SU-DHL-6 (cell line): ENCODE results near the gene PSTPIP1.

Experiments used
- H2AFZ ChIP-seq: fragments of 200-600 bp; sonication (generic); 2 replicates; pipeline ENCODE4 v1.6.1; 2014; ENCODE audit warnings: low read depth, mild to moderate bottlenecking, moderate library complexity, mixed read lengths, antibody characterized with exemption, low read length; ENCODE audit not compliant: severe bottlenecking
- H3F3A ChIP-seq: fragments of 200-600 bp; shearing (Covaris generic); 2 replicates; pipeline ENCODE4 v1.6.0; 2016; ENCODE audit warnings: antibody characterized with exemption, mild to moderate bottlenecking; ENCODE audit not compliant: insufficient read depth
- H3K27ac ChIP-seq: fragments of 200-600 bp; sonication (generic); 2 replicates; pipeline ENCODE4 v1.5.1; 2016; ENCODE audit warnings: low read depth, mild to moderate bottlenecking, low read length, moderate library complexity, mixed read lengths
- H3K27me3 ChIP-seq: fragments of 200-600 bp; sonication (generic), shearing (Covaris generic); 2 replicates; pipeline ENCODE4 v1.6.0; 2014; ENCODE audit warnings: mild to moderate bottlenecking, low read length
- H3K36me3 ChIP-seq: fragments of 200-600 bp; sonication (generic); 2 replicates; pipeline ENCODE4 v1.6.1; 2014; ENCODE audit warnings: mild to moderate bottlenecking, low read length, mixed read lengths
- H3K4me2 ChIP-seq: fragments of 300-600, 200-600 bp; shearing (Covaris generic), sonication (generic); 2 replicates; pipeline ENCODE4 v1.6.0; 2014; ENCODE audit warnings: low read length, low read depth, mild to moderate bottlenecking; ENCODE audit not compliant: poor library complexity, severe bottlenecking
- H3K4me3 ChIP-seq: fragments of 200-600 bp; sonication (generic); 2 replicates; pipeline ENCODE4 v1.5.1; 2014; ENCODE audit warnings: antibody characterized with exemption, low read length, mild to moderate bottlenecking, mixed read lengths; ENCODE audit not compliant: insufficient read depth, poor library complexity, severe bottlenecking
- H3K79me2 ChIP-seq: fragments of 200-600 bp; sonication (generic); 2 replicates; pipeline ENCODE4 v1.6.1; 2014; ENCODE audit warnings: mild to moderate bottlenecking, low read length, moderate library complexity; ENCODE audit not compliant: insufficient read depth
- H3K9ac ChIP-seq: fragments of 200-600 bp; sonication (generic); 2 replicates; pipeline ENCODE4 v1.7.0; 2014; ENCODE audit warnings: mild to moderate bottlenecking, low read length
- H3K9me2 ChIP-seq: fragments of 200-600 bp; sonication (generic); replicated peaks from 2 replicates; pipeline ENCODE4 v1.6.1; 2014; ENCODE audit warnings: low read length; ENCODE audit not compliant: insufficient read depth
- H3K9me3 ChIP-seq: fragments of 200-600 bp; sonication (generic); 2 replicates; pipeline ENCODE4 v1.6.1; 2014; ENCODE audit warnings: low read length, mixed read lengths; ENCODE audit not compliant: insufficient read depth
- H4K20me1 ChIP-seq: fragments of 200-600 bp; sonication (generic); 2 replicates; pipeline ENCODE4 v1.6.1; 2014; ENCODE audit warnings: low read depth, mild to moderate bottlenecking, antibody characterized with exemption, low read length, moderate library complexity, mixed read lengths
- CTCF ChIP-seq: fragments of 200-600 bp; sonication (generic); IDR thresholded peaks from one replicate; pipeline ENCODE4 v1.5.1; 2017; ENCODE audit warnings: antibody characterized with exemption, mild to moderate bottlenecking, low read length, moderate library complexity; ENCODE audit not compliant: insufficient read depth, poor library complexity, severe bottlenecking
- EZH2phosphoT487 ChIP-seq: fragments of 200-600 bp; sonication (generic), shearing (Covaris generic); conservative IDR thresholded peaks from 2 replicates; pipeline ENCODE4 v1.6.1; 2018; ENCODE audit warnings: mild to moderate bottlenecking, antibody characterized with exemption, low read length, moderate library complexity, mixed read lengths

PSTPIP1 gene

GRCh38 chr15:76967067-76967466 is 27.9 kb upstream of the PSTPIP1 start:
- Histone ChIP-seq H3K9me2 (no peaks in the 10 kb centered on the region), H3K4me2 (no peak overlapping the region), H3K9me3 (no peaks in the 10 kb centered on the region), H3K36me3 (no peaks in the 10 kb centered on the region), H3K27me3 (no peaks in the 10 kb centered on the region), H4K20me1 (no peaks in the 10 kb centered on the region), H3K4me3 (no peak overlapping the region), H3F3A (no peaks in the 10 kb centered on the region), H2AFZ (no peak overlapping the region), H3K79me2 (no peaks in the 10 kb centered on the region), H3K27ac (no peak overlapping the region), H3K9ac (no peak overlapping the region)
- TF ChIP-seq CTCF (no peak), EZH2phosphoT487 (no peak)

DNA sequence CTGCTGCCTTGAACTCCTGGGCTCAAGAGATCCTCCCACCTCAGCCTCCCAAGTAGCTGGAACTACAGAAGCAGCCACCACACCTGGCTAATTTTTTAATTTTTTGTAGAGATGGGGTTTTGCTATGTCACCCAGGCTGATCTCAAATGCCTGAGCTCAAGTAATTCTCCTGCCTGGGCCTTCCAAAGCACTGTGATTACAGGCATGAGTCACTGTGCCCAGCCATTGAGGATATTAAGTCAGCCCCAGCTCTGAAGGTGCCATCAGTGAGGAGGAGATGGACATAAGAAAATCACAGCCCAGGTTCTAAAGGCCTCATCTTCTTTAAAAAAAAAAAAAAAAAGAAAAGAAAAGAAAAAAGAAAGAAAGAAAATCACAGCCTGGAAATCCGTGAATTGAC is 26.6 kb upstream of the PSTPIP1 start:
- Histone ChIP-seq H3K9ac (no peak overlapping the region), H3K4me3 (no peak overlapping the region), H2AFZ (no peak overlapping the region), H3K9me2 (no peaks in the 10 kb centered on the region), H3K79me2 (no peaks in the 10 kb centered on the region), H3K9me3 (no peaks in the 10 kb centered on the region), H3K27ac (no peak overlapping the region), H3K27me3 (no peaks in the 10 kb centered on the region), H4K20me1 (no peaks in the 10 kb centered on the region), H3F3A (no peaks in the 10 kb centered on the region), H3K36me3 (no peaks in the 10 kb centered on the region), H3K4me2 (no peak overlapping the region)
- TF ChIP-seq CTCF, result no peak
- no peak for TF ChIP-seq EZH2phosphoT487

DNA sequence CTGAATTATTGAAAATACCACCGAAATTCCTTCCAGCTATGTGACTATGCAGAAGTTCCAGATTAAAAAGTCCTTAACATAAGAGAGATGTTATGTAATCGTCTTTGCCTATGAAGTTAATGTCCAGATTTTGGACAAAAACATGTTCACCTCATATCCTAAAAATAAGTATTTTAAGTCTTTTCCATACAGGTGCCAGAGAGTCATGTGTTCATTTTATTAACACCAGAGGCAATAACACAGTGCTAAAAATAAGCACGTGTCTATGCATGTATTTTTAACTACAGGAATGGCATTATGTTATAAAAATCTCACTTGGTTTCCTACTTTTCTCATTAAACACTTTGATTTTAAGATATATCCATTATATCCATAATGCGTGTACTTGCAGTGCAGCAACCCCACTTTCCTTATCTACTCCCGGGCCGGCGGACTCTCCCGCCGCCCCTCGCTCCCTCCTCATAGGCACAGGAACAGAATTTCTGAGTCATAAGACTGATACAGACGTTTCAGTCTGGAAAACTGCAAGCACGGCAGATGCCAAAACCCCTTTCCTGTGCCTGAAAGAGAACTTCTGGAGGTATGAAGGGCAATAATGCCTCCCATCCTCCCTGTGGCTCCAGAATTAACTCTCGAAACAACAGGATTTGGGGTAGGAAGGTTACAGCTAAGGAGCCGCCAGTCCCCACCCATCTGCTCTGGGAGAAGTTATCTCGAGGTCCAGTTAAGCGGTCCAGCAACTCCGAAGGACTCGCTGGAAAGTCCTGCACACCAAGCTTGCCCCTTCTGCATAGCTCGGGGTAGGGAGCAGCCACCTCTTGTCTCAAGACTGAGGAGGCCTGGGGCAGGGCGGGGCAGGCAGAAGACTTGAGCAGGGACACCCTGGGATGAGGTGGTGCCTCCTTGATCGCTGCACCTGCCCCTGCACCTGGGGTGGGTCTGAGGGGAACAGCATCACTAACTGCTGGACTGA is 22.3 kb upstream of the PSTPIP1 start:
- Histone ChIP-seq H3K27ac (no peak overlapping the region), H3K4me2 (no peak overlapping the region), H2AFZ (no peak overlapping the region), H3K9me2 (no peaks in the 10 kb centered on the region), H4K20me1 (no peaks in the 10 kb centered on the region), H3K4me3 (no peak overlapping the region), H3F3A (no peaks in the 10 kb centered on the region), H3K27me3 (no peaks in the 10 kb centered on the region), H3K9ac (no peak overlapping the region), H3K36me3 (no peaks in the 10 kb centered on the region), H3K9me3 (no peaks in the 10 kb centered on the region), H3K79me2 (no peaks in the 10 kb centered on the region)
- no peak for TF ChIP-seq EZH2phosphoT487
- no peak for TF ChIP-seq CTCF
